Measurements from ENCODE around the gene NDST1. TPM values are rescaled to one million over a fixed set of nuclear protein-coding genes. Genes with fewer than 3 reads are reported as not detected.
A peak's percentile ranks its signal among the peaks of the same experiment; 100 is the strongest.

Gene NDST1
- total and polyA plus RNA-seq, 10 of the 15 experiments (the other 5 are each of a cell fraction or from before 2014, with no cell fraction given), result 0.20 to 53.5 (median 12.9) TPM

GRCh38 chr5:150556859-150557508, 49.1 kb downstream of the NDST1 start (continued):
- TF ChIP-seq ZBTB33 (IDR thresholded peaks at IDR 0.05) (no peak), MEF2A (IDR thresholded peaks at IDR 0.05; ENCODE audit: insufficient read depth, low read depth, low read length) (0 out of 2 replicates have a peak, but pooled peaks have one; percentile 56), SP1 (IDR thresholded peaks at IDR 0.05; ENCODE audit: low read depth, low read length) (no peak), NFIC (IDR thresholded peaks at IDR 0.05; ENCODE audit: low read depth, low read length) (0 out of 2 replicates have a peak, but pooled peaks have one; percentile 18), TCF7 (IDR thresholded peaks at IDR 0.05; ENCODE audit: borderline replicate concordance) (no peak), ZBED1 (IDR thresholded peaks at IDR 0.05; ENCODE audit: borderline replicate concordance) (no peak), RUNX3 (IDR thresholded peaks at IDR 0.05; ENCODE audit: low read length) (peak; percentile 60; the same call in 1 of the 2 replicates), MEF2B (IDR thresholded peaks at IDR 0.05; ENCODE audit: partially characterized antibody, poor library complexity, severe bottlenecking) (peak; percentile 28), JUNB (IDR thresholded peaks at IDR 0.05) (no peak), ZNF274 (IDR thresholded peaks at IDR 0.05; ENCODE audit: insufficient read depth, insufficient read length) (no peak), SUPT20H (IDR thresholded peaks at IDR 0.05; ENCODE audit: borderline replicate concordance, control insufficient read depth, low read depth, low read length) (no peak), SREBF1 (IDR thresholded peaks at IDR 0.05; ENCODE audit: low read length) (no peak), ZNF207 (IDR thresholded peaks at IDR 0.05; ENCODE audit: borderline replicate concordance) (no peak), SREBF2 (IDR thresholded peaks at IDR 0.05; ENCODE audit: low read length) (no peak), ZSCAN29 (IDR thresholded peaks at IDR 0.05) (no peak)

All from GM12878 (cell line).